Right lobe of liver (tissue), 6 donors: ENCODE data around the gene SETBP1. TPM values are rescaled to one million over a fixed set of nuclear protein-coding genes. Genes with fewer than 3 reads are reported as not detected.

Experiments
- ATAC-seq, 4 donors: fragments of 200-7000 bp; cut with Tn5 transposase; one replicate each; pipeline ENCODE4 v1.9.1; 2020; ENCODE audit warnings: mild to moderate bottlenecking in 4 of 4, moderate library complexity in 4 of 4
- DNase-seq, 3 donors: peaks; one replicate each; pipeline ENCODE4 v3.0.0-alpha.2; 2020
- H3K27ac ChIP-seq, 3 donors: fragments of 200-600 bp; one replicate each; pipeline ENCODE4 v1.8.0; 2022
- H3K27me3 ChIP-seq, 2 donors: fragments of 200-600 bp; one replicate each; pipeline ENCODE4 v1.8.0; 2022
- H3K36me3 ChIP-seq, 4 donors: fragments of 200-600 bp; sonication (generic) in 1 of 4; one replicate each; pipeline versions ENCODE4 v1.5.1 to v1.8.0; 2017 to 2022; ENCODE audit warnings: control low read depth in 1 of 4
- H3K4me1 ChIP-seq, 4 donors: fragments of 200-600 bp; sonication (generic) in 1 of 4; one replicate each; pipeline versions ENCODE4 v1.5.1 to v1.8.0; 2017 to 2022; ENCODE audit warnings: control low read depth in 1 of 4
- H3K4me3 ChIP-seq, 3 donors: fragments of 200-600 bp; one replicate each; pipeline ENCODE4 v1.8.0; 2022
- H3K9me3 ChIP-seq, 4 donors: fragments of 200-600 bp; sonication (generic) in 1 of 4; one replicate each; pipeline versions ENCODE4 v1.5.1 to v1.8.0; 2017 to 2022; ENCODE audit warnings: control low read depth in 1 of 4
- POLR2A ChIP-seq: fragments of 450-650 bp; IDR thresholded peaks from one replicate; pipeline ENCODE4 v1.6.1; 2017; ENCODE audit warnings: antibody characterized with exemption, mild to moderate bottlenecking
- WGBS: methylation state at CpG from one replicate; pipeline ENCODE4 v1.1.6; 2018; ENCODE audit warnings: low coverage, low lambda C conversion rate; ENCODE audit not compliant: insufficient coverage; ENCODE audit errors: missing lambda C conversion rate; 5-methylcytosine and 5-hydroxymethylcytosine counted together
- intact Hi-C, 2 donors: fragments of 100-400 bp; cut with DNase I; formaldehyde crosslinking; loops; one replicate each; pipeline versions ENCODE4 v1.11.2 to v1.14.1; 2022
- microRNA-seq, 2 donors: library from miRNA; unstranded; fragments of <30 nt; microRNA quantifications; one replicate each; pipeline ENCODE4, GENCODE V29; 2019 to 2020
- small RNA-seq, 2 experiments: library from RNA; depleted of rRNA; stranded (forward); fragments of <200 nt; gene quantifications; one replicate each; pipeline ENCODE3, GENCODE V24; 2016
- total RNA-seq, 6 experiments: library from RNA; depleted of rRNA in 2 of 6; stranded (reverse); fragments of >200 nt in 2 of 6; fragmentation: NEBNext Ultra II Directional in 3 of 6; extraction: Animal tissue kit (Norgen Biotek cat#: 25700) in 3 of 6; gene quantifications; one replicate each; pipeline versions ENCODE4 v1.1.0 to v1.2.4, GENCODE V29; 2016 to 2023
- TF ChIP-seq, protein P1 (sequence below), 4 donors: fragments of 200-600 bp in 3 of 4; fragments of 450-650 bp in 1 of 4; IDR thresholded peaks; one replicate each; pipeline versions ENCODE4 v1.5.1 to v1.8.0; 2016 to 2022; ENCODE audit warnings: antibody characterized with exemption in 4 of 4, mild to moderate bottlenecking in 2 of 4
- donor health status: DM: no; HTN: yes; CAD: no.
- donor health status: DM: no; HTN: no; CAD: no.
- donor health status: DM: no; HTN: no; CAD: no.
- donor health status: DM: no; HTN: yes; CAD: no.
- donor health status: DM: no; HTN: yes; CAD: no.

SETBP1 gene
- total RNA-seq, 6 experiments from 2014 or later = 14.3 to 29.1 (median 16.6) TPM

DNA sequence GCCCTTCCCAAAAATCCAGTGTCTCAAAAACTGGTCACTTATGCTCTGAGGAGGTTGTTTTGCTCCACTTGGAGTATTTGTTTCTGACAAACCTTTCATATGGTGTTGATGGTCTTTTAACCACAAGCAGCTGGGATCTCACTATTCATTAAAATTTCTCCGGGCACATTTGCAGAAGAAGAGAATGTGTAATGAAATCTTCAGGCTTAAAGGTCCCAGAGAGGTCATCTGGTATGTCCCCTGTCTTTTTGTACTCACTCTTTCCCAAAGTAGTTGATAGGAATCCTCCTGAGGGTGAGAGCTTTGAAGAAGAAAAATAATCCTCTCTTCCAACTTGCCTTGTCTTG lies 430.8 kb downstream of the SETBP1 start:
- Histone ChIP-seq H3K9me3 (no peaks in the 10 kb centered on the region), H3K27ac (no peak overlapping the region), H3K27me3 (no peaks in the 10 kb centered on the region), H3K4me3 (no peak overlapping the region), H3K36me3 (no peaks in the 10 kb centered on the region), H3K4me1 (no peaks in the 10 kb centered on the region)
- ATAC-seq (no peak), DNase-seq (no peak)
- TF ChIP-seq POLR2A = no peak
- TF ChIP-seq, protein P1, sequence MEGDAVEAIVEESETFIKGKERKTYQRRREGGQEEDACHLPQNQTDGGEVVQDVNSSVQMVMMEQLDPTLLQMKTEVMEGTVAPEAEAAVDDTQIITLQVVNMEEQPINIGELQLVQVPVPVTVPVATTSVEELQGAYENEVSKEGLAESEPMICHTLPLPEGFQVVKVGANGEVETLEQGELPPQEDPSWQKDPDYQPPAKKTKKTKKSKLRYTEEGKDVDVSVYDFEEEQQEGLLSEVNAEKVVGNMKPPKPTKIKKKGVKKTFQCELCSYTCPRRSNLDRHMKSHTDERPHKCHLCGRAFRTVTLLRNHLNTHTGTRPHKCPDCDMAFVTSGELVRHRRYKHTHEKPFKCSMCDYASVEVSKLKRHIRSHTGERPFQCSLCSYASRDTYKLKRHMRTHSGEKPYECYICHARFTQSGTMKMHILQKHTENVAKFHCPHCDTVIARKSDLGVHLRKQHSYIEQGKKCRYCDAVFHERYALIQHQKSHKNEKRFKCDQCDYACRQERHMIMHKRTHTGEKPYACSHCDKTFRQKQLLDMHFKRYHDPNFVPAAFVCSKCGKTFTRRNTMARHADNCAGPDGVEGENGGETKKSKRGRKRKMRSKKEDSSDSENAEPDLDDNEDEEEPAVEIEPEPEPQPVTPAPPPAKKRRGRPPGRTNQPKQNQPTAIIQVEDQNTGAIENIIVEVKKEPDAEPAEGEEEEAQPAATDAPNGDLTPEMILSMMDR (IDR thresholded peaks at IDR 0.05) = no peak
- intact Hi-C loops = no loop called here
- 71% methylated on average over 1 of the region's 1 CpG for WGBS

DNA sequence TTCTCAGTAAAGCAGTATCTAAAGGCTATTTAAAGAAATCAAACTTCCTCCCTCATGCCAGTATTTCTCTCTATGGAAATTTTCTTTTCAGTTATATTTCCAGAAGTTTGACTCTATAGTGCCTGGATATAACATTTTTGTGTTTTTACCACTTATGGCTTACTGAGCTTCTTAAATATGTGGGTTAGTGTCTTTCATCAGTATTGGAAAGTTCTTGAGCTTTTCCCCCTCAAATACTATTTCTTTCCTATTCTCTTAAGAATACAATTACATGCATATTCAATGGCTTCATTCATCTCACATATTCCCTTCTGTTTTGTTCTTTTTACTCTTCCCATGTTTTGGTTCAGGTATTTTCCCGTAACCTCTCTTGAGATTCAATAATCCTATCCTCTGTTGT lies 432.0 kb downstream of the SETBP1 start:
- no peak for DNase-seq
- H3K27ac ChIP-seq = no peak overlapping the region
- 93% methylated on average over 1 of the region's 1 CpG for WGBS
- TF ChIP-seq, protein P1 (IDR thresholded peaks at IDR 0.05) = no peak
- no peak for TF ChIP-seq POLR2A
- H3K36me3 ChIP-seq = no peaks in the 10 kb centered on the region
- no peaks in the 10 kb centered on the region for H3K4me1 ChIP-seq
- H3K9me3 ChIP-seq = no peaks in the 10 kb centered on the region
- no peak for ATAC-seq
- no peaks in the 10 kb centered on the region for H3K27me3 ChIP-seq
- intact Hi-C loops = no loop called here
- H3K4me3 ChIP-seq = no peak overlapping the region

DNA sequence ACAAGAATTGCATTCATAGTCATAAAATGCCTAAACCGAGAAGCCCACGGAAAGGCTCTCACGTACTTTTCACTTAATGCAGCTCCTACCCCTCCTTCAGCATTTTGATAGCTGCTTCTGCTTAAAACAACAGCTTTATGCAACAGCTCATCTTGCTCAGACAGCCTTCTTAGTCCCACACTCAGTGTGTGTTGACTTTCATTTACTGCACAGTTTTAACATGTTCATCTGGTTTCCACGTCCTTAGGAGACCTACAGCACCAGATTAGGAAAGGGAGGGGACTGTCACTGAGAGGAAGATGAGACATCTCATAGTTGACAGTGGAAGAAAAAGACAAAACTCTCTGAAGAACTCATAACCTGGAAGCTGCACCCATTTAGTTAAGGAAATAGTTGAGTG lies 435.4 kb downstream of the SETBP1 start:
- intact Hi-C loops = no loop called here
- DNase-seq = no peak
- Histone ChIP-seq H3K9me3 (no peaks in the 10 kb centered on the region), H3K4me3 (no peak overlapping the region), H3K36me3 (no peaks in the 10 kb centered on the region), H3K27me3 (no peaks in the 10 kb centered on the region), H3K4me1 (no peaks in the 10 kb centered on the region), H3K27ac (no peak overlapping the region)
- 48% methylated on average over 4 of the region's 4 CpGs for WGBS
- ATAC-seq = no peak
- TF ChIP-seq, protein P1 (IDR thresholded peaks at IDR 0.05) = no peak
- no peak for TF ChIP-seq POLR2A

Small RNAs within 50 kb of the gene (microRNA-seq; reads per million reads assigned to microRNA genes)
- gene MIR4319 = 0 reads per million in 2 donors

Small RNAs within 50 kb of the gene (small RNA-seq; reads per million reads assigned to genes)
- 0 reads per million in 2 experiments for gene MIR4319
